Stimulated activated CD4-positive, alpha-beta T cell treated with anti-CD3 and anti-CD28 coated beads, Interleukin-4, amount 100 ng/mL, for 48 hours (primary cell): ENCODE data around the gene LBHD1.
"Not testable (repeated sequence)": the region's sequence is repeated elsewhere in the genome, so short reads cannot be mapped to it uniquely, and the experiment has no call there.

ENCODE experiments used
- DNase-seq, 2 donors: peaks; one replicate each; pipeline ENCODE4 v3.0.0-alpha.2; 2020; ENCODE audit warnings: low read depth in 2 of 2

Gene LBHD1

GRCh38 chr11:62665075-62665598, 6.9 kb downstream of the LBHD1 start, which contains the start of the genes C11orf98 and CSKMT:
C11orf98 (minus strand) TSS chr11:62665210; CDS start chr11:62665169, 41 bp downstream.
CSKMT (plus strand) TSS chr11:62665312; CDS start chr11:62665880, 568 bp downstream.
- peak; percentile 93 to 95 for DNase-seq

GRCh38 chr11:62664405-62665074, 7.5 kb downstream of the LBHD1 start:
- peak; percentile 28 to 38 for DNase-seq

- DNase-seq, result no peak
Measured at GRCh38 chr11:62656796-62657429, 15.2 kb downstream of the LBHD1 start.

- no peak for DNase-seq
Measured at GRCh38 chr11:62654297-62654696, 17.8 kb downstream of the LBHD1 start.

GRCh38 chr11:62652161-62653006, 19.7 kb downstream of the LBHD1 start:
- DNase-seq, result no peak

- DNase-seq, result not testable (repeated sequence)
Measured at GRCh38 chr11:62650283-62650682, 21.8 kb downstream of the LBHD1 start.

- no peak for DNase-seq
Measured at GRCh38 chr11:62649486-62649885, 22.6 kb downstream of the LBHD1 start.

- DNase-seq, result no peak
Measured at GRCh38 chr11:62648967-62649364, 23.1 kb downstream of the LBHD1 start.

- DNase-seq, result no peak
Measured at GRCh38 chr11:62648185-62648966, 23.7 kb downstream of the LBHD1 start.

- DNase-seq, result no peak
Measured at GRCh38 chr11:62647609-62648005, 24.5 kb downstream of the LBHD1 start.

GRCh38 chr11:62646825-62647608, 25.1 kb downstream of the LBHD1 start:
- DNase-seq, result no peak

GRCh38 chr11:62645946-62646824, 25.9 kb downstream of the LBHD1 start, which contains the start of gene GANAB:
GANAB (minus strand) TSS chr11:62646613; CDS start chr11:62646599, 14 bp downstream.
- peak; percentile 99 to 100 for DNase-seq

- DNase-seq, result no peak
Measured at GRCh38 chr11:62645671-62645945, 26.5 kb downstream of the LBHD1 start.

- no peak for DNase-seq
Measured at GRCh38 chr11:62644220-62644619, 27.8 kb downstream of the LBHD1 start.

- no peak for DNase-seq
Measured at GRCh38 chr11:62632492-62632891, 39.6 kb downstream of the LBHD1 start.

- DNase-seq, result no peak
Measured at GRCh38 chr11:62627713-62628112, 44.4 kb downstream of the LBHD1 start.

GRCh38 chr11:62622476-62623089, 49.5 kb downstream of the LBHD1 start:
- DNase-seq, result no peak

- peak; percentile 94 to 95 for DNase-seq
Measured at GRCh38 chr11:62621567-62622470, 50.2 kb downstream of the LBHD1 start, which contains the start of gene B3GAT3. B3GAT3 (minus strand) TSS chr11:62621986; CDS start chr11:62621947, 39 bp downstream.
